H9 (cell line): ENCODE measurements around the gene TBX3. TPM values are rescaled to one million over a fixed set of nuclear protein-coding genes. Genes with fewer than 3 reads are reported as not detected.
A peak's percentile ranks its signal among the peaks of the same experiment; 100 is the strongest.

Experiments
- DNase-seq: peaks from one replicate; pipeline ENCODE4 v3.0.0-alpha.2; 2017
- H2AFZ ChIP-seq: one replicate; pipeline ENCODE4 v1.6.1; 2013; ENCODE audit warnings: mild to moderate bottlenecking, low read length, control low read depth, moderate library complexity
- H2AK5ac ChIP-seq: 2 replicates; pipeline ENCODE4 v1.6.1; 2013; ENCODE audit warnings: low read length, control low read depth, mixed read lengths; ENCODE audit not compliant: insufficient read length
- H2BK120ac ChIP-seq: one replicate; pipeline ENCODE4 v1.6.1; 2013; ENCODE audit warnings: low read depth, mild to moderate bottlenecking, low read length, control low read depth, inconsistent platforms; ENCODE audit not compliant: poor library complexity, severe bottlenecking
- H2BK12ac ChIP-seq: 2 replicates; pipeline ENCODE4 v1.6.1; 2013; ENCODE audit warnings: low read length, control low read depth, mixed read lengths, low read depth; ENCODE audit not compliant: insufficient read length
- H2BK15ac ChIP-seq: 2 replicates; pipeline ENCODE4 v1.6.1; 2013; ENCODE audit warnings: low read depth, low read length, control low read depth
- H2BK20ac ChIP-seq: one replicate; pipeline ENCODE4 v1.6.1; 2013; ENCODE audit warnings: low read depth, mild to moderate bottlenecking, low read length, control low read depth, inconsistent platforms; ENCODE audit not compliant: poor library complexity, severe bottlenecking
- H2BK5ac ChIP-seq: 2 replicates; pipeline ENCODE4 v1.6.1; 2013; ENCODE audit warnings: low read length, control low read depth, mixed read lengths; ENCODE audit not compliant: insufficient read length
- H3K14ac ChIP-seq: 2 replicates; pipeline ENCODE4 v1.6.1; 2013; ENCODE audit warnings: low read length, control low read depth; ENCODE audit not compliant: insufficient read depth
- H3K18ac ChIP-seq: 2 replicates; pipeline ENCODE4 v1.6.1; 2013; ENCODE audit warnings: low read depth, mild to moderate bottlenecking, mixed read lengths, low read length, control low read depth; ENCODE audit not compliant: insufficient read length
- H3K23ac ChIP-seq: 2 replicates; pipeline ENCODE4 v1.6.1; 2013; ENCODE audit warnings: low read length, control low read depth, mixed read lengths, low read depth; ENCODE audit not compliant: insufficient read length
- H3K23me2 ChIP-seq: 2 replicates; pipeline ENCODE4 v1.6.1; 2013; ENCODE audit warnings: low read depth, mild to moderate bottlenecking, mixed read lengths, low read length, control low read depth; ENCODE audit not compliant: insufficient read length, poor library complexity, severe bottlenecking
- H3K27ac ChIP-seq: 2 replicates; pipeline ENCODE4 v1.5.1; 2013; ENCODE audit warnings: low read length, control low read depth, mixed read lengths, low read depth; ENCODE audit not compliant: insufficient read length
- H3K27me3 ChIP-seq: 2 replicates; pipeline ENCODE4 v1.6.1; 2013; ENCODE audit warnings: low read length, control low read depth, inconsistent platforms; ENCODE audit not compliant: insufficient read depth
- H3K4ac ChIP-seq: 2 replicates; pipeline ENCODE4 v1.6.1; 2013; ENCODE audit warnings: low read depth, mild to moderate bottlenecking, control low read depth, inconsistent platforms, low read length, moderate library complexity
- H3K4me1 ChIP-seq: 2 replicates; pipeline ENCODE4 v1.6.1; 2013; ENCODE audit warnings: low read length, control low read depth, inconsistent platforms; ENCODE audit not compliant: insufficient read depth
- H3K4me2 ChIP-seq: 2 replicates; pipeline ENCODE4 v1.6.1; 2013; ENCODE audit warnings: low read length, control low read depth, mixed read lengths; ENCODE audit not compliant: insufficient read length, insufficient read depth
- H3K56ac ChIP-seq: 2 replicates; pipeline ENCODE4 v1.6.1; 2013; ENCODE audit warnings: low read depth, mild to moderate bottlenecking, mixed read lengths, low read length, control low read depth; ENCODE audit not compliant: insufficient read length
- H3K79me1 ChIP-seq: 2 replicates; pipeline ENCODE4 v1.6.1; 2013; ENCODE audit warnings: low read depth, mild to moderate bottlenecking, moderate library complexity, low read length, control low read depth, inconsistent platforms; ENCODE audit not compliant: insufficient read depth, poor library complexity, severe bottlenecking
- H3K79me2 ChIP-seq: 2 replicates; pipeline ENCODE4 v1.6.1; 2013; ENCODE audit warnings: low read length, control low read depth, inconsistent platforms; ENCODE audit not compliant: insufficient read depth
- H3K9ac ChIP-seq: 2 replicates; pipeline ENCODE4 v1.6.1; 2013; ENCODE audit warnings: low read length, control low read depth, mixed read lengths; ENCODE audit not compliant: insufficient read length; ENCODE audit errors: extremely low read depth
- H3K9me3 ChIP-seq: one replicate; pipeline ENCODE4 v1.6.1; 2013; ENCODE audit warnings: low read depth, low read length, inconsistent platforms; ENCODE audit not compliant: control insufficient read depth
- H3T11ph ChIP-seq: one replicate; pipeline ENCODE4 v1.6.1; 2013; ENCODE audit warnings: mild to moderate bottlenecking, low read length, control low read depth, inconsistent platforms
- H4K20me1 ChIP-seq: one replicate; pipeline ENCODE4 v1.6.1; 2013; ENCODE audit not compliant: control insufficient read depth, insufficient read length, insufficient read depth
- H4K5ac ChIP-seq: 2 replicates; pipeline ENCODE4 v1.6.1; 2013; ENCODE audit warnings: low read depth, mild to moderate bottlenecking, mixed read lengths, low read length, control low read depth; ENCODE audit not compliant: insufficient read length
- H4K8ac ChIP-seq: replicated peaks from 2 replicates; pipeline ENCODE4 v1.6.1; 2013; ENCODE audit warnings: low read length, control low read depth, mixed read lengths, low read depth; ENCODE audit not compliant: insufficient read length
- H4K91ac ChIP-seq: 2 replicates; pipeline ENCODE4 v1.6.1; 2013; ENCODE audit warnings: low read depth, mild to moderate bottlenecking, moderate library complexity, mixed read lengths, low read length, control low read depth; ENCODE audit not compliant: insufficient read length
- H3K27ac Mint-ChIP-seq, 3 experiments: 2 replicates in 2 of 3; 3 replicates in 1 of 3; pipeline ENCODE4 v1.8.0; 2020 to 2021; ENCODE audit warnings: mixed read lengths in 3 of 3, mild to moderate bottlenecking in 1 of 3, moderate library complexity in 1 of 3
- H3K27me3 Mint-ChIP-seq: 2 replicates; pipeline ENCODE4 v1.8.0; 2021; ENCODE audit warnings: low read depth, mild to moderate bottlenecking, moderate library complexity, mixed read lengths
- H3K36me3 Mint-ChIP-seq, 3 experiments: 2 replicates in 2 of 3; 3 replicates in 1 of 3; pipeline ENCODE4 v1.8.0; 2020 to 2021; ENCODE audit warnings: low read depth in 3 of 3, mixed read lengths in 3 of 3; ENCODE audit not compliant: insufficient read depth in 1 of 3
- H3K4me1 Mint-ChIP-seq, 2 experiments: 2 replicates each; pipeline ENCODE4 v1.8.0; 2020; ENCODE audit warnings: mixed read lengths in 2 of 2
- H3K4me3 Mint-ChIP-seq, 2 experiments: 2 replicates in 1 of 2; 3 replicates in 1 of 2; pipeline ENCODE4 v1.8.0; 2020 to 2021; ENCODE audit warnings: mild to moderate bottlenecking in 2 of 2, mixed read lengths in 2 of 2, moderate library complexity in 1 of 2
- H3K9me3 Mint-ChIP-seq, 2 experiments: 2 replicates in 1 of 2; 3 replicates in 1 of 2; pipeline ENCODE4 v1.8.0; 2020; ENCODE audit warnings: mild to moderate bottlenecking in 2 of 2, mixed read lengths in 2 of 2, moderate library complexity in 1 of 2
- WGBS: extraction: QIAGEN DNeasy Blood & Tissue Kit; methylation state at CpG from one replicate; pipeline ENCODE4 v1.1.7; 2013; ENCODE audit warnings: missing lambda C conversion rate, low lambda C conversion rate, mixed read lengths; ENCODE audit not compliant: insufficient read length; ENCODE audit errors: extremely low coverage; 5-methylcytosine and 5-hydroxymethylcytosine counted together
- total RNA-seq: library from RNA; stranded (reverse); gene quantifications from 2 replicates; pipeline ENCODE4 v1.2.1, GENCODE V29; 2021
- TF ChIP-seq, protein P1 (sequence below): fragments of 200-600 bp; sonication (generic); conservative IDR thresholded peaks from 3 replicates; pipeline ENCODE4 v1.8.0; 2021; ENCODE audit warnings: antibody characterized with exemption, mild to moderate bottlenecking

Gene TBX3
- total RNA-seq, 1 experiment from 2014 or later: 0.04 TPM

DNA sequence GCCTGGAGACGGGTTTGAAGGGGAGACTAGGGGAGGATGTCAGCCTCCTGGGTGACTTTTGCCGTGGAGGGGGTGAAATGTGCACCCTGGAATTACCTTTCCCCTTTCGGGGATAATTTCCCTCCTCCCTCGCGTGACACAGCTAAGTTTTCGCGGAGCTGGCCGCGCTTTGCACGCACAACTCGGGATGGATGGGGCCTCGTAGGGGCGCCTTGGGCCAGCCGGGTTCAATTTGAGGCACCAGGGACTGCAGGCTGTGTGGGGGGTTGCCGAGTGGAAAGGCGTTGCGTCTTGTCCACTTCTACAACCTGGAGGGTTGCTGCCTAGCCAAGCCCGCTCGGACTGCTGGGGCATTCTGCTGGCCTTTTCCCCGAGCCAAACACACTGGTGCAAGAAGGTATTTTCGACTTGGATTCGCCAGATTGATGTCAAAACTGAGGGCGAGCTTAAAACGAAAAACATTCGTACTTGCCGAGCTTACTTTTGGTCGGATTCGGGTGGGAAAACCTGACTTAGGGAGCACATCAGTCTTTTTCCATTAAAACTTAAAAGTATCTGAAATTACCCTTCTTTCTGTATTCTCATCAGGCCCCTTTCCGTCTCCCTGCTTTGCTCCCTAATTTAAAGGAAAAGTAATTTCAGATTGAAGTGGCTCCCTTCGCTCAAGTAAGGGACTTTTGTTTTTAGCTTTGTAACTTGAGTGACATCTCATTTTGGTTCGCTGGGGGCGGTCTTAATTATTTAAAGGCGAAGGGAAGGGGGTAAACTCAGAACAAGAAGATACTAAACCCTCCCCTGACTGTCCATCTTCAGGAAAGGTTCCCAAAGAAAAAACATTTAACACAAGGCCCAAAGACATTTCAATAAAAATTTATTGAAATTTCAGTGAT is 14.3 kb downstream of the TBX3 start:
- Histone ChIP-seq H4K5ac (no peak overlapping the region), H3K9me3 (no peaks in the 10 kb centered on the region), H4K91ac (no peak overlapping the region), H3K27ac (no peak overlapping the region), H4K20me1 (no peaks in the 10 kb centered on the region), H3T11ph (no peak overlapping the region), H3K9ac (no peak overlapping the region), H3K23me2 (peaks cover 22% of the 10 kb centered on the region), H4K8ac (no peak overlapping the region), H2AFZ (no peak overlapping the region), H2BK120ac (no peak overlapping the region), H2BK12ac (no peak overlapping the region), H2BK15ac (no peak overlapping the region), H3K4me2 (peak overlapping the region; percentile 56), H2BK20ac (no peak overlapping the region), H3K79me2 (no peaks in the 10 kb centered on the region), H3K4me1 (0 out of 2 replicates have a peak, but pooled peaks cover 6% of the 10 kb centered on the region), H3K18ac (no peak overlapping the region), H3K4ac (no peak overlapping the region), H3K27me3 (peaks cover 86% of the 10 kb centered on the region), H2BK5ac (no peak overlapping the region), H2AK5ac (no peak overlapping the region), H3K56ac (no peak overlapping the region), H3K79me1 (no peaks in the 10 kb centered on the region), H3K14ac (no peak overlapping the region), H3K23ac (no peak overlapping the region)
- no CpG with 5 or more reads among the region's 33 CpGs for WGBS
- TF ChIP-seq, protein P1, sequence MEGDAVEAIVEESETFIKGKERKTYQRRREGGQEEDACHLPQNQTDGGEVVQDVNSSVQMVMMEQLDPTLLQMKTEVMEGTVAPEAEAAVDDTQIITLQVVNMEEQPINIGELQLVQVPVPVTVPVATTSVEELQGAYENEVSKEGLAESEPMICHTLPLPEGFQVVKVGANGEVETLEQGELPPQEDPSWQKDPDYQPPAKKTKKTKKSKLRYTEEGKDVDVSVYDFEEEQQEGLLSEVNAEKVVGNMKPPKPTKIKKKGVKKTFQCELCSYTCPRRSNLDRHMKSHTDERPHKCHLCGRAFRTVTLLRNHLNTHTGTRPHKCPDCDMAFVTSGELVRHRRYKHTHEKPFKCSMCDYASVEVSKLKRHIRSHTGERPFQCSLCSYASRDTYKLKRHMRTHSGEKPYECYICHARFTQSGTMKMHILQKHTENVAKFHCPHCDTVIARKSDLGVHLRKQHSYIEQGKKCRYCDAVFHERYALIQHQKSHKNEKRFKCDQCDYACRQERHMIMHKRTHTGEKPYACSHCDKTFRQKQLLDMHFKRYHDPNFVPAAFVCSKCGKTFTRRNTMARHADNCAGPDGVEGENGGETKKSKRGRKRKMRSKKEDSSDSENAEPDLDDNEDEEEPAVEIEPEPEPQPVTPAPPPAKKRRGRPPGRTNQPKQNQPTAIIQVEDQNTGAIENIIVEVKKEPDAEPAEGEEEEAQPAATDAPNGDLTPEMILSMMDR: no peak
- Mint-ChIP-seq H3K36me3 (no peaks in the 10 kb centered on the region; a peak in 1 of 7 replicates), H3K27ac (peak overlapping the region in 1 of 3 experiments; percentile 67; a peak in 1 of 7 replicates), H3K4me3 (peak overlapping the region in 1 of 2 experiments; percentile 62; a peak in 3 of 5 replicates), H3K27me3 (peaks cover 100% of the 10 kb centered on the region), H3K4me1 (peaks cover 28 to 70% of the 10 kb centered on the region in 2 experiments), H3K9me3 (peaks cover 0 to 8% of the 10 kb centered on the region in 2 experiments; a peak in 1 of 5 replicates)
- peak; percentile 46 for DNase-seq
